Naive thymus-derived CD4-positive, alpha-beta T cell (primary cell): ENCODE measurements around the gene PRSS21. TPM values are rescaled to one million over a fixed set of nuclear protein-coding genes. Genes with fewer than 3 reads are reported as not detected.

Source experiments
- ATAC-seq: fragments of 150-1000 bp; cut with Tn5 transposase; 2 replicates; pipeline ENCODE4 v1.10.0; 2021; ENCODE audit warnings: mild to moderate bottlenecking, moderate library complexity
- CTCF ChIA-PET: fragments of 350-600 bp; sonication (Branson Sonifier 250); formaldehyde crosslinking; loops from one replicate; lab custom pipeline; 2021; ENCODE audit warnings: antibody characterized with exemption; lab: Charles Lee
- POLR2A ChIA-PET: fragments of 350-600 bp; sonication (Branson Sonifier 250); formaldehyde crosslinking; loops from one replicate; lab custom pipeline; 2021; ENCODE audit warnings: antibody characterized with exemption, inconsistent platforms; lab: Charles Lee
- DNase-seq, 9 donors: peaks; one replicate each; pipeline versions ENCODE4 v3.0.0 to v3.0.0-alpha.2; 2020 to 2022; ENCODE audit warnings: mixed read lengths in 1 of 9
- H3K27ac ChIP-seq: one replicate; pipeline ENCODE4 v1.7.0; 2013; ENCODE audit warnings: mild to moderate bottlenecking, low read depth, low read length, moderate library complexity
- H3K27me3 ChIP-seq, 2 donors: one replicate each; pipeline ENCODE4 v1.7.0; 2013; ENCODE audit warnings: low read length in 2 of 2, mild to moderate bottlenecking in 2 of 2, moderate library complexity in 2 of 2; ENCODE audit not compliant: control insufficient read depth in 2 of 2, insufficient read depth in 2 of 2
- H3K36me3 ChIP-seq, 3 experiments: 1 replicate in 2 of 3; 2 replicates in 1 of 3; pipeline ENCODE4 v1.7.0; 2013; ENCODE audit warnings: low read length in 3 of 3, mild to moderate bottlenecking in 3 of 3, moderate library complexity in 1 of 3; ENCODE audit not compliant: insufficient read depth in 3 of 3, control insufficient read depth in 2 of 3
- H3K4me1 ChIP-seq, 2 donors: one replicate each; pipeline ENCODE4 v1.7.0; 2013; ENCODE audit warnings: low read length in 2 of 2, mild to moderate bottlenecking in 2 of 2, moderate library complexity in 1 of 2; ENCODE audit not compliant: control insufficient read depth in 2 of 2, insufficient read depth in 2 of 2
- H3K4me3 ChIP-seq: 2 replicates; pipeline ENCODE4 v1.7.0; 2013; ENCODE audit warnings: mild to moderate bottlenecking, low read length
- H3K9me3 ChIP-seq, 3 experiments: 1 replicate in 2 of 3; 2 replicates in 1 of 3; pipeline ENCODE4 v1.7.0; 2013; ENCODE audit warnings: low read length in 3 of 3; ENCODE audit not compliant: control insufficient read depth in 2 of 3
- H3K27ac Mint-ChIP-seq, 9 donors: one replicate each; pipeline ENCODE4 v1.8.0; 2020 to 2022; ENCODE audit warnings: mixed read lengths in 9 of 9, mild to moderate bottlenecking in 8 of 9, moderate library complexity in 5 of 9, inconsistent platforms in 2 of 9
- H3K27me3 Mint-ChIP-seq, 5 donors: one replicate each; pipeline ENCODE4 v1.8.0; 2021 to 2022; ENCODE audit warnings: mixed read lengths in 5 of 5, mild to moderate bottlenecking in 1 of 5
- H3K36me3 Mint-ChIP-seq, 5 donors: one replicate each; pipeline ENCODE4 v1.8.0; 2020 to 2022; ENCODE audit warnings: mixed read lengths in 5 of 5, mild to moderate bottlenecking in 3 of 5, inconsistent platforms in 1 of 5
- H3K4me1 Mint-ChIP-seq, 7 donors: one replicate each; pipeline ENCODE4 v1.8.0; 2020 to 2022; ENCODE audit warnings: mixed read lengths in 7 of 7, mild to moderate bottlenecking in 3 of 7, inconsistent platforms in 1 of 7
- H3K4me3 Mint-ChIP-seq, 10 donors: one replicate each; pipeline ENCODE4 v1.8.0; 2020 to 2022; ENCODE audit warnings: mild to moderate bottlenecking in 10 of 10, mixed read lengths in 10 of 10, moderate library complexity in 6 of 10, inconsistent platforms in 2 of 10
- H3K9me3 Mint-ChIP-seq, 11 donors: one replicate each; pipeline ENCODE4 v1.8.0; 2020 to 2022; ENCODE audit warnings: mixed read lengths in 11 of 11, mild to moderate bottlenecking in 4 of 11, inconsistent platforms in 1 of 11, moderate library complexity in 1 of 11
- intact Hi-C, 2 donors: fragments of 100-400 bp; cut with micrococcal nuclease; formaldehyde crosslinking; loops; one replicate each; pipeline ENCODE4 v1.15.1; 2023
- polyA plus RNA-seq, 2 donors: library from polyadenylated mRNA; unstranded; fragments of 300-500 nt; fragmentation: Illumina TruSeq; gene quantifications; one replicate each; pipeline ENCODE4 v1.2.3, GENCODE V29; 2021
- total RNA-seq, 6 experiments: library from RNA in 5 of 6; stranded (reverse) in 5 of 6; gene quantifications; 1 replicate in 5 of 6; 2 replicates in 1 of 6; pipeline ENCODE4 v1.2.3 and lab custom pipeline; 2021 to 2026

PRSS21 gene
- total and polyA plus RNA-seq, 7 experiments from 2014 or later: 1.1 to 11.2 (median 1.8) TPM; not detected in 1

GRCh38 chr16:2856686-2857450, 39.8 kb downstream of the PRSS21 start:
- Histone ChIP-seq H3K4me3 (no peak overlapping the region), H3K27me3 (peaks cover 0 to 6% of the 10 kb centered on the region in 2 donors), H3K36me3 (no peaks in the 10 kb centered on the region), H3K4me1 (peaks cover 3 to 12% of the 10 kb centered on the region in 2 donors), H3K9me3 (peaks cover 0 to 11% (median 0%) of the 10 kb centered on the region in 3 experiments), H3K27ac (no peak overlapping the region)
- H3K27ac Mint-ChIP-seq: peak overlapping the region in 2 of 9 donors; percentile 12 to 66
- ChIA-PET POLR2A (no interaction called here), CTCF (interaction anchor here (0.6 to 0.7 kb wide), 2 partner anchors 11 to 175 kb away, joined by 3 read pairs; no protein-coding TSS in a partner anchor)
- peaks cover 3 to 11% (median 5%) of the 10 kb centered on the region in 7 donors for H3K4me1 Mint-ChIP-seq
- DNase-seq (no peak), ATAC-seq (no peak)
- peak overlapping the region in 1 of 10 donors; percentile 63 for H3K4me3 Mint-ChIP-seq
- peaks cover 0 to 13% (median 5%) of the 10 kb centered on the region in 5 donors for H3K36me3 Mint-ChIP-seq
- H3K27me3 Mint-ChIP-seq: peaks cover 5 to 16% (median 10%) of the 10 kb centered on the region in 5 donors
- H3K9me3 Mint-ChIP-seq: peaks cover 6 to 19% (median 9%) of the 10 kb centered on the region in 11 donors
- intact Hi-C loops: no loop called here

- DNase-seq (peak in 2 of 9 donors; percentile 16 to 20), ATAC-seq (peak; percentile 42)
- Histone ChIP-seq H3K4me1 (peaks cover 3 to 12% of the 10 kb centered on the region in 2 donors), H3K27ac (no peak within 1 kb of the TSS), H3K27me3 (peaks cover 0 to 6% of the 10 kb centered on the region in 2 donors), H3K9me3 (peaks cover 0 to 11% (median 0%) of the 10 kb centered on the region in 3 experiments), H3K36me3 (no peaks in the 10 kb centered on the region), H3K4me3 (peak within 1 kb of the TSS; percentile 46)
- H3K36me3 Mint-ChIP-seq: peaks cover 0 to 13% (median 5%) of the 10 kb centered on the region in 5 donors
- H3K27me3 Mint-ChIP-seq: peaks cover 5 to 16% (median 10%) of the 10 kb centered on the region in 5 donors
- peak within 1 kb of the TSS; percentile 78 to 93 (median 84) for H3K4me3 Mint-ChIP-seq
- ChIA-PET POLR2A (no interaction called here), CTCF (no interaction called here)
- H3K4me1 Mint-ChIP-seq: peaks cover 3 to 10% (median 5%) of the 10 kb centered on the region in 7 donors
- H3K27ac Mint-ChIP-seq: peak within 1 kb of the TSS in 5 of 9 donors; percentile 7 to 76 (median 56)
- H3K9me3 Mint-ChIP-seq: peaks cover 6 to 19% (median 9%) of the 10 kb centered on the region in 11 donors
- intact Hi-C loops: no loop called here
Measured at GRCh38 chr16:2857451-2858244, 40.6 kb downstream of the PRSS21 start, which contains the start of gene PRSS22. TSS of gene PRSS22 (minus strand) at chr16:2858170. CDS start at chr16:2858104, 66 bp downstream.

- Mint-ChIP-seq H3K9me3 (peaks cover 6 to 19% (median 9%) of the 10 kb centered on the region in 11 donors), H3K36me3 (peaks cover 0 to 13% (median 5%) of the 10 kb centered on the region in 5 donors), H3K4me3 (peak overlapping the region in 3 of 10 donors; percentile 81 to 93 (median 93)), H3K27me3 (peaks cover 5 to 16% (median 10%) of the 10 kb centered on the region in 5 donors), H3K4me1 (peaks cover 3 to 10% (median 5%) of the 10 kb centered on the region in 7 donors), H3K27ac (no peak overlapping the region)
- ChIA-PET POLR2A (no interaction called here), CTCF (no interaction called here)
- peak overlapping the region; percentile 46 for H3K4me3 ChIP-seq
- H3K27ac ChIP-seq: no peak overlapping the region
- H3K4me1 ChIP-seq: peaks cover 3 to 12% of the 10 kb centered on the region in 2 donors
- peaks cover 0 to 6% of the 10 kb centered on the region in 2 donors for H3K27me3 ChIP-seq
- no peaks in the 10 kb centered on the region for H3K36me3 ChIP-seq
- peaks cover 0 to 11% (median 0%) of the 10 kb centered on the region in 3 experiments for H3K9me3 ChIP-seq
- peak; percentile 33 for ATAC-seq
- no peak for DNase-seq
- intact Hi-C loops: no loop called here
Measured at GRCh38 chr16:2858245-2859025, 41.4 kb downstream of the PRSS21 start.

DNA sequence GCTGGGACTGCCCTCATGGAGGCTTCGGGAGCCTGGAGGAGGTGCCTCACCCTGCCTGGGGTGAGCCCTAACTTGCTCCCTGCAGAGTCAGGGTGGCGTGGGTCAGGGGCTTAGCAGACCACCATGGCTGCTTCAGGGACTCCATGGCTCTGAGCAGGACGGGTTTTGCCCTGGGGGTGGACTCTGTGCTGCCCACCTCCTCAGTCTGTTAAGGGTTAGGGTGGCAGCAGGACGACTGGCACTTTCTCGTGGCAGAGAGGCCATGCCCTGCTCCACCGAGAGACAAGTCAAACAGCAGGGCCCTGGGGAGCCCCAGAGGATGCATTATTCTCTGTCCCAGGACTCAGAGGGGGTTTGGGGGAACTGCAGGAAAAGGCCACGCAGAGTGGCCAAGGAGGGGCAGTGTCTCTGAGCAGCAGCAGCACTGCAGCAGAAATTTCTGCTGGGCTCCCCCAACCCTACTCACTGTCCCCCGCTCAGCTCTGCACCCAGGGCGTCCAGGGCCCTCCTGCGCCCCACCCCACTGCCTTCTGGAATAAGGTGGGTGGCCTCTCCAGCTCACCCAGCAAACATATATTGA, 42.7 kb downstream of the PRSS21 start:
- H3K4me1 Mint-ChIP-seq: peaks cover 3 to 10% (median 5%) of the 10 kb centered on the region in 7 donors
- H3K9me3 ChIP-seq: peaks cover 0 to 4% (median 0%) of the 10 kb centered on the region in 3 experiments
- peaks cover 0 to 6% of the 10 kb centered on the region in 2 donors for H3K27me3 ChIP-seq
- peaks cover 0 to 11% (median 2%) of the 10 kb centered on the region in 11 donors for H3K9me3 Mint-ChIP-seq
- peak overlapping the region in 2 of 9 donors; percentile 19 to 55 for H3K27ac Mint-ChIP-seq
- ATAC-seq: no peak
- no peak overlapping the region for H3K4me3 ChIP-seq
- POLR2A ChIA-PET: no interaction called here
- peaks cover 0 to 5% (median 2%) of the 10 kb centered on the region in 5 donors for H3K36me3 Mint-ChIP-seq
- peak overlapping the region in 1 of 10 donors; percentile 16 for H3K4me3 Mint-ChIP-seq
- peaks cover 3 to 12% of the 10 kb centered on the region in 2 donors for H3K4me1 ChIP-seq
- H3K27me3 Mint-ChIP-seq: peaks cover 5 to 16% (median 10%) of the 10 kb centered on the region in 5 donors
- intact Hi-C loops: no loop called here
- no peaks in the 10 kb centered on the region for H3K36me3 ChIP-seq
- CTCF ChIA-PET: no interaction called here
- no peak for DNase-seq
- H3K27ac ChIP-seq: no peak overlapping the region

DNA sequence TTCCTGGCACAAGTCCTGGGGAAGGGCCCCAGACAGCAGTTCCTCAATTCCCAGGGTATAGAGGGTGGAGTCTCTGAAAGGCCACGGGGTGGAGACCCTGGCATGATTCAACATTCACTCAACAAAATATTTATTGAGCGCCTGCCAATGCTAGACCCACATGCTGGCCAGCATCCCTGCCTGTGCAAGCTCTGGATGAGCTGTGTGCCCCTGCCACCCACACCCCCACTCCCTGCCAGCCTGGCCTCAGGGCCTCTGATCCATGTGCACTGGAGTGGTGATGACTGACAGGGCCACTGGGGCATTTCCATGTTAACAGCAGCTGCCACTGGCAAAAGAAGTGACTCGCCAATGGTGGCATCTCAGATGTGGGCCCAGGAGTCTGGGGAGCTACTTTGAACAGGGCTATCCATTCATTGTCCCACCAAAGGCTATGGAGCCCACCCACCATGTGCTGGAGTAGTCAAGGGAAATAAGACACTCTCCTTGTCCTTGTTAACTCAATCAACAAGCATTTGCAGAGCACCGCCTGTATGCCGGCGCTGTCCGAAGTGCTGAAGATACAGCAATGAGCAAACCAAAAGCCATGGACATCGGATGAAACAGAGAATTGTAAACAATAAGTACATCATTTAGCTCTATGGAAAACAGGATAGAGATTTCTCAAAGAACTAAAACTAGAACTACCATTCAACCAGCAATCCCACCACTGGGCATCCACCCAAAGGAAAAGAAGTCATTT, 44.0 kb downstream of the PRSS21 start:
- ATAC-seq: no peak
- ChIA-PET POLR2A (no interaction called here), CTCF (no interaction called here)
- Histone ChIP-seq H3K4me3 (no peak overlapping the region), H3K9me3 (peaks cover 0 to 4% (median 0%) of the 10 kb centered on the region in 3 experiments), H3K36me3 (no peaks in the 10 kb centered on the region), H3K27ac (no peak overlapping the region), H3K27me3 (peaks cover 0 to 6% of the 10 kb centered on the region in 2 donors), H3K4me1 (peaks cover 3 to 12% of the 10 kb centered on the region in 2 donors)
- Mint-ChIP-seq H3K27me3 (peaks cover 5 to 16% (median 11%) of the 10 kb centered on the region in 5 donors), H3K4me1 (peaks cover 3 to 10% (median 5%) of the 10 kb centered on the region in 7 donors), H3K36me3 (peaks cover 0 to 5% (median 2%) of the 10 kb centered on the region in 5 donors), H3K27ac (no peak overlapping the region), H3K9me3 (peaks cover 0 to 9% (median 0%) of the 10 kb centered on the region in 11 donors), H3K4me3 (no peak overlapping the region)
- intact Hi-C loops: no loop called here
- DNase-seq: no peak
